SK-N-SH (cell line): ENCODE results near the gene SCUBE3. TPM values are rescaled to one million over a fixed set of nuclear protein-coding genes. Genes with fewer than 3 reads are reported as not detected.

Experiments used
- CTCF ChIA-PET: fragments of 300-600, 350-600 bp; formaldehyde crosslinking; extraction: SDS; loops from one replicate; lab custom pipeline; 2021; lab: Yijun Ruan, JAX
- POLR2A ChIA-PET: fragments of 350-600 bp; sonication (Branson Sonifier 250); formaldehyde crosslinking; extraction: SDS; loops from one replicate; lab custom pipeline; 2020; ENCODE audit warnings: antibody characterized with exemption, inconsistent platforms; lab: Yijun Ruan, JAX
- DNase-seq: peaks from one replicate; pipeline ENCODE4 v3.0.0; 2012
- H2AFZ ChIP-seq: fragments of 200-600 bp; sonication (generic); 2 replicates; pipeline ENCODE4 v1.8.1; 2016; ENCODE audit warnings: antibody characterized with exemption, mild to moderate bottlenecking, low read depth
- H3F3A ChIP-seq: fragments of 200-600 bp; sonication (generic); replicated peaks from 2 replicates; pipeline ENCODE3; 2016; ENCODE audit warnings: antibody characterized with exemption, mild to moderate bottlenecking; ENCODE audit not compliant: insufficient read depth
- H3K27ac ChIP-seq, 2 experiments: fragments of 200-500 bp in 1 of 2; fragments of 200-600 bp in 1 of 2; sonication (Bioruptor generic) in 1 of 2; sonication (generic), shearing (Covaris generic) in 1 of 2; 2 replicates each; pipeline versions ENCODE4 v1.5.1 to v1.6.1; 2014 to 2016; ENCODE audit warnings: low read depth in 2 of 2, inconsistent platforms in 1 of 2, low read length in 1 of 2, mild to moderate bottlenecking in 1 of 2, mixed read lengths in 1 of 2
- H3K27me3 ChIP-seq: fragments of 200-600 bp; sonication (generic), shearing (Covaris generic); 2 replicates; pipeline ENCODE4 v1.6.1; 2016; ENCODE audit warnings: mixed run types; ENCODE audit not compliant: insufficient read depth
- H3K36me3 ChIP-seq, 2 experiments: fragments of 200-500 bp in 1 of 2; fragments of 200-600 bp in 1 of 2; sonication (Bioruptor generic) in 1 of 2; sonication (generic) in 1 of 2; replicated peaks in 1 of 2; 2 replicates each; pipeline versions ENCODE3 to v1.5.1; 2014 to 2016; ENCODE audit warnings: low read length in 1 of 2, mild to moderate bottlenecking in 1 of 2; ENCODE audit not compliant: insufficient read depth in 2 of 2, control insufficient read depth in 1 of 2
- H3K4me1 ChIP-seq, 2 experiments: fragments of 200-500 bp in 1 of 2; fragments of 200-600 bp in 1 of 2; sonication (Bioruptor generic) in 1 of 2; sonication (generic), shearing (Covaris generic) in 1 of 2; 2 replicates each; pipeline versions ENCODE4 v1.5.1 to v1.6.1; 2014 to 2016; ENCODE audit warnings: low read depth in 1 of 2, low read length in 1 of 2, mixed run types in 1 of 2; ENCODE audit not compliant: insufficient read depth in 2 of 2, control insufficient read depth in 1 of 2
- H3K4me2 ChIP-seq: fragments of 200-600 bp; sonication (generic), shearing (Covaris generic); 2 replicates; pipeline ENCODE4 v1.6.1; 2017; ENCODE audit warnings: mixed run types
- H3K4me3 ChIP-seq, 2 experiments: fragments of 200-500 bp in 1 of 2; fragments of 200-600 bp in 1 of 2; sonication (Bioruptor generic) in 1 of 2; sonication (generic), shearing (Covaris generic) in 1 of 2; 2 replicates each; pipeline versions ENCODE4 v1.5.1 to v1.8.1; 2014 to 2016; ENCODE audit warnings: low read depth in 2 of 2, inconsistent platforms in 1 of 2, low read length in 1 of 2, mild to moderate bottlenecking in 1 of 2, mixed read lengths in 1 of 2, moderate library complexity in 1 of 2
- H3K79me2 ChIP-seq: fragments of 200-600 bp; sonication (generic); 2 replicates; pipeline ENCODE4 v1.8.1; 2017; ENCODE audit warnings: mild to moderate bottlenecking; ENCODE audit not compliant: insufficient read depth
- H3K9ac ChIP-seq: fragments of 200-600 bp; sonication (generic); 2 replicates; pipeline ENCODE4 v1.6.1; 2017; ENCODE audit warnings: mixed run types
- H3K9me2 ChIP-seq: fragments of 200-600 bp; sonication (generic); 2 replicates; pipeline ENCODE4 v1.6.1; 2017; ENCODE audit warnings: mixed run types
- H3K9me3 ChIP-seq: fragments of 200-600 bp; sonication (generic); 2 replicates; pipeline ENCODE4 v1.6.1; 2017; ENCODE audit warnings: mixed run types, mild to moderate bottlenecking, moderate library complexity
- H4K20me1 ChIP-seq: fragments of 200-600 bp; sonication (generic); 2 replicates; pipeline ENCODE4 v1.6.1; 2017; ENCODE audit warnings: mild to moderate bottlenecking, mixed run types; ENCODE audit not compliant: insufficient read depth
- CHD2 ChIP-seq: fragments of 150-350 bp; IDR thresholded peaks from 2 replicates; pipeline ENCODE4 v1.6.1; 2018; ENCODE audit warnings: low read length; ENCODE audit not compliant: partially characterized antibody
- EP300 ChIP-seq, 2 experiments: IDR thresholded peaks; 2 replicates each; pipeline versions ENCODE4 v1.4.0 to v1.6.1; 2012; ENCODE audit warnings: borderline replicate concordance in 1 of 2, low read depth in 1 of 2, low read length in 1 of 2
- EZH2phosphoT487 ChIP-seq: fragments of 200-600 bp; sonication (generic); IDR thresholded peaks from 2 replicates; pipeline ENCODE4 v1.6.1; 2017; ENCODE audit warnings: low read depth, mixed run types, mild to moderate bottlenecking, antibody characterized with exemption, moderate library complexity, borderline replicate concordance
- FOSL2 ChIP-seq: IDR thresholded peaks from 2 replicates; pipeline ENCODE4 v1.4.0; 2012; ENCODE audit warnings: low read depth, mild to moderate bottlenecking, moderate library complexity, borderline replicate concordance
- JUND ChIP-seq: IDR thresholded peaks from 2 replicates; pipeline ENCODE4 v1.4.0; 2012
- MEF2A ChIP-seq: IDR thresholded peaks from 2 replicates; pipeline ENCODE4 v1.4.0; 2012; ENCODE audit warnings: low read depth, borderline replicate concordance
- NFIC ChIP-seq: IDR thresholded peaks from 2 replicates; pipeline ENCODE4 v1.4.0; 2012; ENCODE audit warnings: borderline replicate concordance
- NRF1 ChIP-seq: IDR thresholded peaks from 2 replicates; pipeline ENCODE4 v1.6.1; 2012; ENCODE audit warnings: low read depth, mild to moderate bottlenecking, low read length
- POLR2AphosphoS5 ChIP-seq: IDR thresholded peaks from 2 replicates; pipeline ENCODE4 v1.6.1; 2012; ENCODE audit warnings: low read depth, low read length
- RAD21 ChIP-seq: IDR thresholded peaks from 2 replicates; pipeline ENCODE4 v1.6.1; 2012; ENCODE audit warnings: mild to moderate bottlenecking, low read length
- RCOR1 ChIP-seq: fragments of 150-350 bp; IDR thresholded peaks from 2 replicates; pipeline ENCODE4 v1.6.1; 2017; ENCODE audit warnings: antibody characterized with exemption, low read length
- REST ChIP-seq: IDR thresholded peaks from 2 replicates; pipeline ENCODE4 v1.6.1; 2012; ENCODE audit warnings: mild to moderate bottlenecking, low read depth, low read length, moderate library complexity
- SMC3 ChIP-seq: IDR thresholded peaks from 2 replicates; pipeline ENCODE4 v1.6.1; 2012; ENCODE audit warnings: low read depth, low read length, improper control_type of control experiment
- TCF12 ChIP-seq: IDR thresholded peaks from 2 replicates; pipeline ENCODE4 v1.4.0; 2012
- WGBS: methylation state at CpG from one replicate; pipeline ENCODE4 v1.1.6; 2017; ENCODE audit warnings: low lambda C conversion rate; 5-methylcytosine and 5-hydroxymethylcytosine counted together
- polyA plus RNA-seq, 3 experiments: library from polyadenylated mRNA; depleted of rRNA; stranded (reverse); fragments of >200 nt; gene quantifications; 2 replicates each; pipeline ENCODE4 v1.2.3, GENCODE V29; 2012
- TF ChIP-seq, protein P1 (sequence below): IDR thresholded peaks from 2 replicates; pipeline ENCODE4; 2012
- TF ChIP-seq, protein P2 (sequence below): fragments of 200-600 bp; sonication (generic); IDR thresholded peaks from 2 replicates; pipeline ENCODE4 v1.6.1; 2017; ENCODE audit warnings: antibody characterized with exemption, mild to moderate bottlenecking, moderate library complexity

SCUBE3 gene
- polyA plus RNA-seq, 1 of the 3 experiments (the other 2 are of a cell fraction): 2.0 TPM

- Histone ChIP-seq H3F3A (no peaks in the 10 kb centered on the region), H2AFZ (no peak overlapping the region), H3K27me3 (no peaks in the 10 kb centered on the region), H3K36me3 (peaks cover 16 to 32% of the 10 kb centered on the region in 2 experiments), H4K20me1 (no peaks in the 10 kb centered on the region), H3K4me2 (no peak overlapping the region), H3K27ac (no peak overlapping the region), H3K9me2 (no peaks in the 10 kb centered on the region), H3K9ac (no peak overlapping the region), H3K9me3 (no peaks in the 10 kb centered on the region), H3K79me2 (no peaks in the 10 kb centered on the region)
- ChIA-PET CTCF (interaction anchor here (1.3 to 7.2 kb wide), 8 partner anchors 11 to 170 kb away, joined by 4 to 61 read pairs (median 13); partner anchors contain the start of gene RPL10A), POLR2A (no interaction called here)
- no peak for DNase-seq
- TF ChIP-seq JUND: no peak
- no peak for TF ChIP-seq FOSL2
- TF ChIP-seq NRF1: no peak
- no peak for TF ChIP-seq SMC3
- TF ChIP-seq TCF12: no peak
- TF ChIP-seq POLR2AphosphoS5: no peak
- TF ChIP-seq, protein P1, sequence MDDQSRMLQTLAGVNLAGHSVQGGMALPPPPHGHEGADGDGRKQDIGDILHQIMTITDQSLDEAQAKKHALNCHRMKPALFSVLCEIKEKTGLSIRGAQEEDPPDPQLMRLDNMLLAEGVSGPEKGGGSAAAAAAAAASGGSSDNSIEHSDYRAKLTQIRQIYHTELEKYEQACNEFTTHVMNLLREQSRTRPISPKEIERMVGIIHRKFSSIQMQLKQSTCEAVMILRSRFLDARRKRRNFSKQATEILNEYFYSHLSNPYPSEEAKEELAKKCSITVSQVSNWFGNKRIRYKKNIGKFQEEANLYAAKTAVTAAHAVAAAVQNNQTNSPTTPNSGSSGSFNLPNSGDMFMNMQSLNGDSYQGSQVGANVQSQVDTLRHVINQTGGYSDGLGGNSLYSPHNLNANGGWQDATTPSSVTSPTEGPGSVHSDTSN: no peak
- TF ChIP-seq EZH2phosphoT487: no peak
- no peak for TF ChIP-seq NFIC
- TF ChIP-seq REST: no peak
- TF ChIP-seq MEF2A: no peak
- TF ChIP-seq EP300 (IDR thresholded peaks at IDR 0.05; ENCODE audit: borderline replicate concordance in 1 of 2, low read depth in 1 of 2, low read length in 1 of 2): no peak
- TF ChIP-seq RCOR1: no peak
- TF ChIP-seq RAD21: no peak
- TF ChIP-seq, protein P2, sequence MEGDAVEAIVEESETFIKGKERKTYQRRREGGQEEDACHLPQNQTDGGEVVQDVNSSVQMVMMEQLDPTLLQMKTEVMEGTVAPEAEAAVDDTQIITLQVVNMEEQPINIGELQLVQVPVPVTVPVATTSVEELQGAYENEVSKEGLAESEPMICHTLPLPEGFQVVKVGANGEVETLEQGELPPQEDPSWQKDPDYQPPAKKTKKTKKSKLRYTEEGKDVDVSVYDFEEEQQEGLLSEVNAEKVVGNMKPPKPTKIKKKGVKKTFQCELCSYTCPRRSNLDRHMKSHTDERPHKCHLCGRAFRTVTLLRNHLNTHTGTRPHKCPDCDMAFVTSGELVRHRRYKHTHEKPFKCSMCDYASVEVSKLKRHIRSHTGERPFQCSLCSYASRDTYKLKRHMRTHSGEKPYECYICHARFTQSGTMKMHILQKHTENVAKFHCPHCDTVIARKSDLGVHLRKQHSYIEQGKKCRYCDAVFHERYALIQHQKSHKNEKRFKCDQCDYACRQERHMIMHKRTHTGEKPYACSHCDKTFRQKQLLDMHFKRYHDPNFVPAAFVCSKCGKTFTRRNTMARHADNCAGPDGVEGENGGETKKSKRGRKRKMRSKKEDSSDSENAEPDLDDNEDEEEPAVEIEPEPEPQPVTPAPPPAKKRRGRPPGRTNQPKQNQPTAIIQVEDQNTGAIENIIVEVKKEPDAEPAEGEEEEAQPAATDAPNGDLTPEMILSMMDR: no peak
- TF ChIP-seq CHD2: no peak
- TF ChIP-seq, all 33 proteins: peak for 0
- H3K4me3 ChIP-seq: no peak overlapping the region
- peaks cover 0 to 4% of the 10 kb centered on the region in 2 experiments; a peak in 1 of 4 replicates for H3K4me1 ChIP-seq
- WGBS: 93% methylated on average over 4 of the region's 6 CpGs
These were observed 83.3 kb downstream of the SCUBE3 start for GRCh38 chr6:35296931-35297600.
